Thyroid gland (tissue), 4 donors: ENCODE measurements around the gene SMCO3. TPM values are rescaled to one million over a fixed set of nuclear protein-coding genes. Genes with fewer than 3 reads are reported as not detected.

Source experiments
- DNase-seq, 2 donors: peaks; one replicate each; pipeline ENCODE4 v3.0.0-alpha.2; 2019
- H3K27ac ChIP-seq, 3 donors: fragments of 200-600 bp; sonication (generic); 1 replicate in 2 of 3; 2 replicates in 1 of 3; pipeline ENCODE4 v1.5.1; 2016 to 2019; ENCODE audit warnings: mild to moderate bottlenecking in 1 of 3, moderate library complexity in 1 of 3
- H3K27me3 ChIP-seq: fragments of 200-600 bp; sonication (generic); one replicate; pipeline ENCODE4 v1.5.1; 2019
- H3K36me3 ChIP-seq, 2 donors: fragments of 200-600 bp; sonication (generic); one replicate each; pipeline ENCODE4 v1.5.1; 2016 to 2019
- H3K4me1 ChIP-seq, 2 donors: fragments of 200-600 bp; sonication (generic); one replicate each; pipeline ENCODE4 v1.5.1; 2017 to 2019
- H3K4me3 ChIP-seq, 3 donors: fragments of 200-600 bp; sonication (generic); replicated peaks in 1 of 3; 1 replicate in 2 of 3; 2 replicates in 1 of 3; pipeline ENCODE4 v1.5.1; 2016; ENCODE audit warnings: mild to moderate bottlenecking in 1 of 3
- H3K9me3 ChIP-seq: fragments of 200-600 bp; sonication (generic); one replicate; pipeline ENCODE4 v1.5.1; 2017
- CTCF ChIP-seq, 6 experiments: fragments of 200-600 bp in 3 of 6; fragments of 450-650 bp in 3 of 6; sonication (generic) in 3 of 6; IDR thresholded peaks; one replicate each; pipeline ENCODE4 v1.5.1; 2016 to 2019; ENCODE audit warnings: antibody characterized with exemption in 6 of 6, mild to moderate bottlenecking in 2 of 6, inconsistent platforms in 1 of 6, moderate library complexity in 1 of 6
- POLR2A ChIP-seq, 2 donors: fragments of 450-650 bp; IDR thresholded peaks; one replicate each; pipeline ENCODE4 v1.6.1; 2017; ENCODE audit warnings: antibody characterized with exemption in 2 of 2, mild to moderate bottlenecking in 2 of 2, moderate library complexity in 1 of 2
- WGBS, 2 donors: methylation state at CpG; one replicate each; pipeline ENCODE4 v1.1.5; 2017; 5-methylcytosine and 5-hydroxymethylcytosine counted together
- intact Hi-C: fragments of 100-400 bp; cut with DNase I; formaldehyde crosslinking; loops from one replicate; pipeline ENCODE4 v1.15.1; 2023
- total RNA-seq, 4 donors: library from RNA; depleted of rRNA; stranded (reverse); fragments of >200 nt; gene quantifications; one replicate each; pipeline ENCODE4 v1.2.3, GENCODE V29; 2016

SMCO3 gene
- total RNA-seq, 4 donors from 2014 or later, result 0.83 to 1.3 (median 0.89) TPM; not detected in 1

GRCh38 chr12:14784471-14784870 lies 29.5 kb downstream of the SMCO3 start:
- Histone ChIP-seq H3K36me3 (peaks cover 39% of the 10 kb centered on the region in 2 donors), H3K9me3 (no peaks in the 10 kb centered on the region), H3K4me3 (no peak overlapping the region), H3K27ac (no peak overlapping the region), H3K27me3 (no peaks in the 10 kb centered on the region), H3K4me1 (no peaks in the 10 kb centered on the region)
- TF ChIP-seq CTCF (IDR thresholded peaks at IDR 0.05), result no peak
- no peak for TF ChIP-seq POLR2A (IDR thresholded peaks at IDR 0.05)
- no peak for DNase-seq
- intact Hi-C loops, result no loop called here
- 89 to 93% methylated on average over 2 of the region's 2 CpGs for WGBS, 2 donors

- Histone ChIP-seq H3K9me3 (no peaks in the 10 kb centered on the region), H3K4me3 (no peak overlapping the region), H3K27ac (no peak overlapping the region), H3K4me1 (no peaks in the 10 kb centered on the region), H3K27me3 (no peaks in the 10 kb centered on the region), H3K36me3 (peaks cover 21 to 22% of the 10 kb centered on the region in 2 donors)
- no peak for DNase-seq
- intact Hi-C loops, result no loop called here
- TF ChIP-seq CTCF (IDR thresholded peaks at IDR 0.05) (no peak), POLR2A (IDR thresholded peaks at IDR 0.05) (no peak)
These were observed 31.2 kb downstream of the SMCO3 start for GRCh38 chr12:14782756-14783155.

GRCh38 chr12:14781563-14781962 lies 32.4 kb downstream of the SMCO3 start:
- H3K4me1 ChIP-seq, result no peaks in the 10 kb centered on the region
- no peak for TF ChIP-seq POLR2A (IDR thresholded peaks at IDR 0.05)
- no peak for TF ChIP-seq CTCF (IDR thresholded peaks at IDR 0.05)
- intact Hi-C loops, result no loop called here
- no peaks in the 10 kb centered on the region for H3K27me3 ChIP-seq
- H3K4me3 ChIP-seq, result no peak overlapping the region
- H3K36me3 ChIP-seq, result peaks cover 10% of the 10 kb centered on the region in 2 donors
- 69 to 89% methylated on average over 2 of the region's 2 CpGs for WGBS, 2 donors
- DNase-seq, result no peak
- H3K27ac ChIP-seq, result no peak overlapping the region
- H3K9me3 ChIP-seq, result no peaks in the 10 kb centered on the region

GRCh38 chr12:14780859-14781258 lies 33.1 kb downstream of the SMCO3 start:
- WGBS, 2 donors, result 91 to 95% methylated on average over 3 of the region's 3 CpGs
- intact Hi-C loops, result no loop called here
- TF ChIP-seq CTCF (IDR thresholded peaks at IDR 0.05) (no peak), POLR2A (IDR thresholded peaks at IDR 0.05) (no peak)

GRCh38 chr12:14779834-14780233 lies 34.1 kb downstream of the SMCO3 start:
- 92 to 97% methylated on average over 2 of the region's 2 CpGs for WGBS, 2 donors
- TF ChIP-seq POLR2A (IDR thresholded peaks at IDR 0.05) (no peak), CTCF (IDR thresholded peaks at IDR 0.05) (no peak)
- Histone ChIP-seq H3K4me3 (no peak overlapping the region), H3K27ac (no peak overlapping the region), H3K4me1 (peaks cover 0 to 8% of the 10 kb centered on the region in 2 donors), H3K9me3 (no peaks in the 10 kb centered on the region), H3K36me3 (peaks cover 0 to 3% of the 10 kb centered on the region in 2 donors), H3K27me3 (no peaks in the 10 kb centered on the region)
- intact Hi-C loops, result no loop called here
- no peak for DNase-seq

More at GRCh38 chr12:14780859-14781258, 33.1 kb downstream of the SMCO3 start:
- Histone ChIP-seq H3K4me3 (no peak overlapping the region), H3K36me3 (peaks cover 3% of the 10 kb centered on the region in 2 donors), H3K4me1 (peaks cover 0 to 5% of the 10 kb centered on the region in 2 donors), H3K27ac (no peak overlapping the region), H3K9me3 (no peaks in the 10 kb centered on the region), H3K27me3 (no peaks in the 10 kb centered on the region)
- no peak for DNase-seq
